Ectodermal cell (in vitro differentiated cells): Measurements from ENCODE around the gene RGS9BP.
"Not testable (repeated sequence)": the region's sequence is repeated elsewhere in the genome, so short reads cannot be mapped to it uniquely, and the experiment has no call there.

Experiments
- H3K27ac ChIP-seq: 2 replicates; pipeline ENCODE4 v1.7.0; 2013; ENCODE audit warnings: mild to moderate bottlenecking, low read depth, low read length; ENCODE audit not compliant: insufficient read depth, poor library complexity, severe bottlenecking
- H3K27me3 ChIP-seq: 2 replicates; pipeline ENCODE4 v1.7.0; 2013; ENCODE audit warnings: mild to moderate bottlenecking, low read length; ENCODE audit not compliant: insufficient read depth, control insufficient read depth, poor library complexity, severe bottlenecking
- H3K36me3 ChIP-seq: one replicate; pipeline ENCODE4 v1.7.0; 2013; ENCODE audit warnings: low read length; ENCODE audit not compliant: control insufficient read depth, insufficient read depth
- H3K4me1 ChIP-seq: one replicate; pipeline ENCODE4 v1.7.0; 2013; ENCODE audit warnings: low read length; ENCODE audit not compliant: control insufficient read depth, insufficient read depth
- H3K4me3 ChIP-seq: 2 replicates; pipeline ENCODE4 v1.7.0; 2013; ENCODE audit warnings: low read depth, low read length, control low read depth; ENCODE audit not compliant: insufficient read depth
- H3K9me3 ChIP-seq: 2 replicates; pipeline ENCODE4 v1.7.0; 2013; ENCODE audit warnings: mild to moderate bottlenecking, low read length, moderate library complexity; ENCODE audit not compliant: control insufficient read depth
- WGBS, 2 experiments: methylation state at CpG; one replicate each; pipeline ENCODE4 v1.1.7; 2013; ENCODE audit warnings: missing lambda C conversion rate in 2 of 2; 5-methylcytosine and 5-hydroxymethylcytosine counted together

Gene RGS9BP

GRCh38 chr19:32711747-32712146, 36.1 kb downstream of the RGS9BP start:
- H3K9me3 ChIP-seq = no peaks in the 10 kb centered on the region
- H3K4me3 ChIP-seq = no peak overlapping the region
- 96 to 98% methylated on average over 6 of the region's 6 CpGs for WGBS, 2 experiments
- no peaks in the 10 kb centered on the region for H3K4me1 ChIP-seq
- H3K27me3 ChIP-seq = no peaks in the 10 kb centered on the region
- H3K36me3 ChIP-seq = no peaks in the 10 kb centered on the region
- no peak overlapping the region for H3K27ac ChIP-seq

GRCh38 chr19:32716203-32716602, 40.6 kb downstream of the RGS9BP start:
- H3K27me3 ChIP-seq, H3K4me3 ChIP-seq, H3K9me3 ChIP-seq, H3K27ac ChIP-seq, H3K36me3 ChIP-seq, H3K4me1 ChIP-seq: not testable (repeated sequence)
- WGBS, 2 experiments = 94% methylated on average over 7 of the region's 7 CpGs

GRCh38 chr19:32717496-32717895, 41.8 kb downstream of the RGS9BP start:
- 93 to 97% methylated on average over 5 of the region's 5 CpGs for WGBS, 2 experiments
- Histone ChIP-seq H3K4me1 (no peaks in the 10 kb centered on the region), H3K27me3 (no peaks in the 10 kb centered on the region), H3K4me3 (no peak overlapping the region), H3K27ac (no peak overlapping the region), H3K9me3 (no peaks in the 10 kb centered on the region), H3K36me3 (no peaks in the 10 kb centered on the region)

- Histone ChIP-seq H3K27ac (no peak overlapping the region), H3K27me3 (no peaks in the 10 kb centered on the region)
- WGBS, 2 experiments = 86 to 87% methylated on average over 7 of the region's 7 CpGs
Observed at GRCh38 chr19:32718286-32718685, 42.6 kb downstream of the RGS9BP start.

GRCh38 chr19:32719611-32720059, 44.0 kb downstream of the RGS9BP start, which contains the start of gene TDRD12:
Gene TDRD12, plus strand, starts transcription at chr19:32719767. Its CDS starts 306 bp downstream, at chr19:32720073.
- H3K27me3 ChIP-seq = no peaks in the 10 kb centered on the region
- H3K4me1 ChIP-seq = no peaks in the 10 kb centered on the region
- WGBS, 2 experiments = 96 to 97% methylated on average over 44 of the region's 44 CpGs
- H3K27ac ChIP-seq = no peak within 1 kb of the TSS
- no peaks in the 10 kb centered on the region for H3K9me3 ChIP-seq
- H3K36me3 ChIP-seq = no peaks in the 10 kb centered on the region
- no peak within 1 kb of the TSS for H3K4me3 ChIP-seq

More at GRCh38 chr19:32718286-32718685, 42.6 kb downstream of the RGS9BP start:
- Histone ChIP-seq H3K4me3 (no peak overlapping the region), H3K4me1 (no peaks in the 10 kb centered on the region), H3K9me3 (no peaks in the 10 kb centered on the region), H3K36me3 (no peaks in the 10 kb centered on the region)

- Histone ChIP-seq H3K9me3 (no peaks in the 10 kb centered on the region), H3K4me3 (no peak overlapping the region), H3K4me1 (no peaks in the 10 kb centered on the region), H3K36me3 (no peaks in the 10 kb centered on the region), H3K27ac (no peak overlapping the region), H3K27me3 (no peaks in the 10 kb centered on the region)
- WGBS, 2 experiments = 93 to 95% methylated on average over 16 to 19 of the region's 22 CpGs
Observed at GRCh38 chr19:32720216-32720935, 44.7 kb downstream of the RGS9BP start.

- Histone ChIP-seq H3K4me3 (no peak overlapping the region), H3K27me3 (no peaks in the 10 kb centered on the region), H3K4me1 (no peaks in the 10 kb centered on the region), H3K27ac (no peak overlapping the region), H3K9me3 (no peaks in the 10 kb centered on the region), H3K36me3 (no peaks in the 10 kb centered on the region)
- WGBS, 2 experiments = 96 to 97% methylated on average over 22 of the region's 22 CpGs
Observed at GRCh38 chr19:32720936-32721250, 45.2 kb downstream of the RGS9BP start.
